ENCODE data around the gene OR2H1.

OR2H1 gene

GRCh38 chr6:29456971-29457370 lies at the start of gene OR2H1, which contains the start of gene OR11A1:
OR2H1 (plus strand) TSS chr6:29457155; CDS start chr6:29461770, 4,615 bp downstream.
OR11A1 (minus strand) TSS chr6:29457071; CDS start chr6:29427641, 29,430 bp downstream.
- H3K4me3 ChIP-seq (ENCODE audit: low read depth, low read length), result no peak within 1 kb of the TSS
- DNase-seq (ENCODE audit: low read depth), result no peak
- TF ChIP-seq MYC (IDR thresholded peaks at IDR 0.05; ENCODE audit: low read depth, low read length) (no peak), MAX (IDR thresholded peaks at IDR 0.05; ENCODE audit: low read depth, low read length) (no peak), POLR2A (IDR thresholded peaks at IDR 0.05; ENCODE audit: extremely low read depth, insufficient read length) (no peak)
- TF ChIP-seq, protein P1, sequence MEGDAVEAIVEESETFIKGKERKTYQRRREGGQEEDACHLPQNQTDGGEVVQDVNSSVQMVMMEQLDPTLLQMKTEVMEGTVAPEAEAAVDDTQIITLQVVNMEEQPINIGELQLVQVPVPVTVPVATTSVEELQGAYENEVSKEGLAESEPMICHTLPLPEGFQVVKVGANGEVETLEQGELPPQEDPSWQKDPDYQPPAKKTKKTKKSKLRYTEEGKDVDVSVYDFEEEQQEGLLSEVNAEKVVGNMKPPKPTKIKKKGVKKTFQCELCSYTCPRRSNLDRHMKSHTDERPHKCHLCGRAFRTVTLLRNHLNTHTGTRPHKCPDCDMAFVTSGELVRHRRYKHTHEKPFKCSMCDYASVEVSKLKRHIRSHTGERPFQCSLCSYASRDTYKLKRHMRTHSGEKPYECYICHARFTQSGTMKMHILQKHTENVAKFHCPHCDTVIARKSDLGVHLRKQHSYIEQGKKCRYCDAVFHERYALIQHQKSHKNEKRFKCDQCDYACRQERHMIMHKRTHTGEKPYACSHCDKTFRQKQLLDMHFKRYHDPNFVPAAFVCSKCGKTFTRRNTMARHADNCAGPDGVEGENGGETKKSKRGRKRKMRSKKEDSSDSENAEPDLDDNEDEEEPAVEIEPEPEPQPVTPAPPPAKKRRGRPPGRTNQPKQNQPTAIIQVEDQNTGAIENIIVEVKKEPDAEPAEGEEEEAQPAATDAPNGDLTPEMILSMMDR (IDR thresholded peaks at IDR 0.05; ENCODE audit: low read depth, low read length), result no peak

DNA sequence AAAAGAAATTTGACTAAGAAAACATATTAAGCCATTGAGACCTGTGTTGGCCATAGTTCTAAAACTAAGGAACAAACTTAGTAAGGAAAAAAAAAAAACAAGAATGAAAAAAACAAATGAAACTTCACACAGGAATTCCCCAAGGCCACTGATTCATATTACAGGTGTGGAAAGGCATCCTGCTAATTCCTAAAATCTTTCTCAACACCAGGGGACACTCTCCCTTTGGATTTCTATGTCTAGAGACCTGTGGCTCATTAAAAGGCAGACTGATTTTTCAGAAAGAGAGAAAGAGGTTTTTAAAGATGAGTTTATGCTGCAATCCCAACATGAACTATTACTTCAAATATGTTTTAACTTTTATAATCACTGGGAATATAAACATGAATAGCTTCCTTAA lies 42.4 kb upstream of the OR2H1 start, which contains the start of gene OR12D1:
OR12D1 (plus strand) TSS at position 341 of the 400 bp plus-strand sequence.
- no peak within 1 kb of the TSS for H3K4me3 ChIP-seq (ENCODE audit: low read depth, low read length)
- no peak for DNase-seq (ENCODE audit: low read depth)
- TF ChIP-seq POLR2A (IDR thresholded peaks at IDR 0.05; ENCODE audit: extremely low read depth, insufficient read length) (no peak), MYC (IDR thresholded peaks at IDR 0.05; ENCODE audit: low read depth, low read length) (no peak), MAX (IDR thresholded peaks at IDR 0.05; ENCODE audit: low read depth, low read length) (no peak)
- TF ChIP-seq, protein P1 (IDR thresholded peaks at IDR 0.05; ENCODE audit: low read depth, low read length), result no peak

DNA sequence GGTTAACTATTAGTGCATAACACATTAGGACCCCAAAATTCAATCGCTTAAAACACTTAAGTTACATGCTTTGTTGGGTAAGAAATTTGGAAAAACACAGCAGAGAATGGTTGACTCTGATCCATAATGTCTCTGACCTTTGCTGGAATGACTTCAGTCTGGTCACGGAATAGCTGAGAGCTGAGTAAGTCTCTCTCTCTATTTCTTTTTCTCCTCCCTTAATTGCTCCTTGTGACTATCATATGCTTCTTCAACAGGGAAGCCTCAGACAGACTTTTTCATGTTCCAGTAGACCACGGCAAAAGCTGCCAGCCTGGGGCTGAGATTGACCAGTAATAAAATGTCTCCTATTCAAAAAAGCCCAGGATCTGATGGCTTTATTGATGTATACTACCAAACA lies 37.4 kb upstream of the OR2H1 start:
- no peak overlapping the region for H3K4me3 ChIP-seq (ENCODE audit: low read depth, low read length)
- no peak for DNase-seq (ENCODE audit: low read depth)
- TF ChIP-seq, protein P1 (IDR thresholded peaks at IDR 0.05; ENCODE audit: low read depth, low read length), result no peak
- TF ChIP-seq MAX (IDR thresholded peaks at IDR 0.05; ENCODE audit: low read depth, low read length), result no peak
- TF ChIP-seq POLR2A (IDR thresholded peaks at IDR 0.05; ENCODE audit: extremely low read depth, insufficient read length), result no peak
- no peak for TF ChIP-seq MYC (IDR thresholded peaks at IDR 0.05; ENCODE audit: low read depth, low read length)

- DNase-seq (ENCODE audit: low read depth), result no peak
- TF ChIP-seq POLR2A (IDR thresholded peaks at IDR 0.05; ENCODE audit: extremely low read depth, insufficient read length) (no peak), MAX (IDR thresholded peaks at IDR 0.05; ENCODE audit: low read depth, low read length) (no peak), MYC (IDR thresholded peaks at IDR 0.05; ENCODE audit: low read depth, low read length) (no peak)
- TF ChIP-seq, protein P1 (IDR thresholded peaks at IDR 0.05; ENCODE audit: low read depth, low read length), result no peak
- H3K4me3 ChIP-seq (ENCODE audit: low read depth, low read length), result no peak overlapping the region
Observed at GRCh38 chr6:29424168-29424567, 32.8 kb upstream of the OR2H1 start.

DNA sequence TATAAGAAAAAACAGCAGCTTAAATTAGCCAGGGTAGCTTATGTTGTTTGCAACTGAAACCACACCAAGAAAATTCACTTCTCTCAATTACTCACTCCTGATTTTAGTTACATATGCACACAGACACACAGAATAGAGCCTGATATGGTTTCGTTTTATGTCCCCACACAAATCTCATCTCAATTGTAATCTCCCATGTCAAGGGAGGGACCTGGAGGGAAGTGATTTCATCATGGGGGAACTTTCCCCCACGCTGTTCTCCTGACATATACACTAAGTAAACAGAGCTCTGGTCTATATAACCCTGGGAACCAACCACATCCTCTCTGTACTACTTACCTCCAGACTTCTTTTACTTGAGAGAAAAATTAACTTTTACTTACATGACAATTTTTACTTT lies 32.4 kb upstream of the OR2H1 start:
- TF ChIP-seq POLR2A (IDR thresholded peaks at IDR 0.05; ENCODE audit: extremely low read depth, insufficient read length) (no peak), MAX (IDR thresholded peaks at IDR 0.05; ENCODE audit: low read depth, low read length) (no peak), MYC (IDR thresholded peaks at IDR 0.05; ENCODE audit: low read depth, low read length) (no peak)
- TF ChIP-seq, protein P1 (IDR thresholded peaks at IDR 0.05; ENCODE audit: low read depth, low read length), result no peak
- no peak overlapping the region for H3K4me3 ChIP-seq (ENCODE audit: low read depth, low read length)
- peak; percentile 4 for DNase-seq (ENCODE audit: low read depth)
